Endothelial cell of umbilical vein (primary cell): ENCODE measurements around the gene C5orf24. TPM values are rescaled to one million over a fixed set of nuclear protein-coding genes. Genes with fewer than 3 reads are reported as not detected.

Experiments used
- BruUV-seq: library from RNA; stranded (reverse); fragments of 400-500 nt; replicated peaks from 2 replicates; lab custom pipeline; 2021; lab: Mats Ljungman, UMichigan
- CTCF ChIA-PET: fragments of 300-600, 350-600 bp; sonication (Branson Sonifier 250); formaldehyde crosslinking; loops from one replicate; lab custom pipeline; 2021; ENCODE audit warnings: antibody characterized with exemption, inconsistent platforms; lab: Charles Lee
- POLR2A ChIA-PET: fragments of 300-600, 350-600 bp; sonication (Branson Sonifier 250); formaldehyde crosslinking; loops from one replicate; lab custom pipeline; 2021; ENCODE audit warnings: antibody characterized with exemption, inconsistent platforms; lab: Charles Lee
- DNase-seq: peaks from one replicate; pipeline ENCODE4 v3.0.0-alpha.2; 2011; ENCODE audit warnings: low read depth, low spot score
- FAIRE-seq: peaks from 2 replicates; lab custom pipeline; 2011; peaks lifted over from hg19 to GRCh38; lab: Jason Lieb, UNC
- H2AFZ ChIP-seq: 2 replicates; pipeline ENCODE4 v1.6.0; 2012; ENCODE audit warnings: low read depth, low read length, control low read depth, inconsistent platforms
- H3K27ac ChIP-seq: 2 replicates; pipeline ENCODE4 v1.5.1; 2011; ENCODE audit warnings: low read depth, mild to moderate bottlenecking, control low read depth, low read length, moderate library complexity; ENCODE audit not compliant: insufficient read depth
- H3K27me3 ChIP-seq, 2 experiments: 2 replicates each; pipeline versions ENCODE4 v1.6.0 to v1.6.1; 2011; ENCODE audit warnings: low read length in 2 of 2, mixed read lengths in 1 of 2; ENCODE audit not compliant: control insufficient read depth in 2 of 2, insufficient read depth in 2 of 2
- H3K36me3 ChIP-seq, 2 experiments: 2 replicates in 1 of 2; 3 replicates in 1 of 2; pipeline ENCODE4 v1.5.1; 2011; ENCODE audit warnings: low read length in 2 of 2, mild to moderate bottlenecking in 1 of 2, moderate library complexity in 1 of 2; ENCODE audit not compliant: control insufficient read depth in 2 of 2, insufficient read depth in 2 of 2; ENCODE audit errors: extremely low read depth in 1 of 2
- H3K4me1 ChIP-seq: 3 replicates; pipeline ENCODE4 v1.5.1; 2011; ENCODE audit warnings: mild to moderate bottlenecking, low read length; ENCODE audit not compliant: control insufficient read depth, insufficient read depth; ENCODE audit errors: extremely low read depth
- H3K4me2 ChIP-seq: 2 replicates; pipeline ENCODE4 v1.6.1; 2011; ENCODE audit warnings: low read length, control low read depth, mixed read lengths; ENCODE audit not compliant: insufficient read depth
- H3K4me3 ChIP-seq, 3 experiments: fragments of 200-600 bp in 1 of 3; sonication (generic), shearing (Covaris generic) in 1 of 3; replicated peaks in 1 of 3; 2 replicates each; pipeline ENCODE4 v1.5.1; 2011 to 2016; ENCODE audit warnings: control low read depth in 3 of 3, low read length in 3 of 3, mild to moderate bottlenecking in 2 of 3, inconsistent platforms in 1 of 3, low read depth in 1 of 3, moderate library complexity in 1 of 3; ENCODE audit not compliant: insufficient read depth in 1 of 3
- H3K79me2 ChIP-seq: 2 replicates; pipeline ENCODE4 v1.6.0; 2012; ENCODE audit warnings: low read length, inconsistent platforms; ENCODE audit not compliant: control insufficient read depth, insufficient read depth
- H3K9ac ChIP-seq: replicated peaks from 2 replicates; pipeline ENCODE3; 2011; ENCODE audit warnings: low read length, control low read depth; ENCODE audit not compliant: insufficient read depth; ENCODE audit errors: extremely low read depth
- H3K9me1 ChIP-seq: replicated peaks from 3 replicates; pipeline ENCODE4 v1.6.0; 2011; ENCODE audit warnings: mild to moderate bottlenecking, low read length; ENCODE audit not compliant: control insufficient read depth, insufficient read depth; ENCODE audit errors: extremely low read depth
- H3K9me3 ChIP-seq: replicated peaks from 2 replicates; pipeline ENCODE4 v1.5.1; 2012; ENCODE audit warnings: low read length, inconsistent platforms; ENCODE audit not compliant: control insufficient read depth, insufficient read depth
- H4K20me1 ChIP-seq: replicated peaks from 2 replicates; pipeline ENCODE3; 2011; ENCODE audit warnings: mild to moderate bottlenecking, low read length; ENCODE audit not compliant: control insufficient read depth, insufficient read depth; ENCODE audit errors: extremely low read depth
- CTCF ChIP-seq, 2 donors: IDR thresholded peaks; 1 replicate in 1 of 2; 2 replicates in 1 of 2; pipeline ENCODE4 v1.5.1; 2011; ENCODE audit warnings: low read length in 2 of 2, mild to moderate bottlenecking in 2 of 2, moderate library complexity in 2 of 2, control low read depth in 1 of 2, inconsistent platforms in 1 of 2, low read depth in 1 of 2; ENCODE audit not compliant: insufficient read depth in 1 of 2; ENCODE audit errors: extremely low read depth in 1 of 2
- EZH2 ChIP-seq: IDR thresholded peaks from 2 replicates; pipeline ENCODE4 v1.6.1; 2012; ENCODE audit warnings: borderline replicate concordance, low read depth, mild to moderate bottlenecking, moderate library complexity, low read length, inconsistent platforms; ENCODE audit not compliant: severe bottlenecking
- FOS ChIP-seq: IDR thresholded peaks from 2 replicates; pipeline ENCODE4 v1.6.1; 2011; ENCODE audit warnings: mild to moderate bottlenecking, low read length, moderate library complexity, borderline replicate concordance; ENCODE audit not compliant: insufficient read depth
- GATA2 ChIP-seq: IDR thresholded peaks from 2 replicates; pipeline ENCODE4 v1.7.0; 2011; ENCODE audit warnings: low read depth, mild to moderate bottlenecking, moderate library complexity, mixed read lengths, low read length; ENCODE audit not compliant: insufficient read length, insufficient read depth
- JUN ChIP-seq: IDR thresholded peaks from 2 replicates; pipeline ENCODE4 v1.6.1; 2011; ENCODE audit warnings: borderline replicate concordance, low read depth; ENCODE audit not compliant: insufficient read length, insufficient read depth
- MYC ChIP-seq: IDR thresholded peaks from one replicate; pipeline ENCODE4 v1.6.1; 2011; ENCODE audit warnings: mild to moderate bottlenecking, low read depth, low read length
- POLR2A ChIP-seq: IDR thresholded peaks from 2 replicates; pipeline ENCODE4 v1.6.1; 2012; ENCODE audit warnings: low read depth, mild to moderate bottlenecking, control low read depth, low read length
- POLR2AphosphoS5 ChIP-seq: IDR thresholded peaks from 2 replicates; pipeline ENCODE4 v1.6.1; 2012; ENCODE audit warnings: low read depth, mild to moderate bottlenecking, control low read depth, low read length, moderate library complexity; ENCODE audit not compliant: insufficient read depth
- dilution Hi-C: fragments of 300-500 bp; cut with MboI; formaldehyde crosslinking; loops from one replicate; pipeline ENCODE4 v1.15.0; 2019; ENCODE audit warnings: low sequenced_read_pairs; ENCODE audit not compliant: extremely low pct_ligation_motif_present
- intact Hi-C: fragments of 100-400 bp; cut with micrococcal nuclease; formaldehyde crosslinking; loops from one replicate; pipeline ENCODE4 v1.10.0; 2022
- polyA plus RNA-seq, 4 experiments: library from polyadenylated mRNA; depleted of rRNA in 3 of 4; stranded (reverse) in 3 of 4; unstranded in 1 of 4; fragments of >200 nt; gene quantifications; 2 replicates each; pipeline versions ENCODE4 v1.2.1 to v1.2.3, GENCODE V29; 2011 to 2012; ENCODE audit warnings: missing spikeins in 1 of 4
- total RNA-seq: library from RNA; stranded (reverse); gene quantifications from 2 replicates; pipeline ENCODE4 v1.2.3, GENCODE V29; 2021
- TF ChIP-seq, protein P1 (sequence below): IDR thresholded peaks from 2 replicates; pipeline ENCODE4 v1.6.1; 2011; ENCODE audit not compliant: insufficient read depth, insufficient read length

The C5orf24 gene
- total and polyA plus RNA-seq, 2 donors (not counting 3 experiments of a cell fraction or from before 2014, with no cell fraction given): 21.7 to 56.2 TPM

DNA sequence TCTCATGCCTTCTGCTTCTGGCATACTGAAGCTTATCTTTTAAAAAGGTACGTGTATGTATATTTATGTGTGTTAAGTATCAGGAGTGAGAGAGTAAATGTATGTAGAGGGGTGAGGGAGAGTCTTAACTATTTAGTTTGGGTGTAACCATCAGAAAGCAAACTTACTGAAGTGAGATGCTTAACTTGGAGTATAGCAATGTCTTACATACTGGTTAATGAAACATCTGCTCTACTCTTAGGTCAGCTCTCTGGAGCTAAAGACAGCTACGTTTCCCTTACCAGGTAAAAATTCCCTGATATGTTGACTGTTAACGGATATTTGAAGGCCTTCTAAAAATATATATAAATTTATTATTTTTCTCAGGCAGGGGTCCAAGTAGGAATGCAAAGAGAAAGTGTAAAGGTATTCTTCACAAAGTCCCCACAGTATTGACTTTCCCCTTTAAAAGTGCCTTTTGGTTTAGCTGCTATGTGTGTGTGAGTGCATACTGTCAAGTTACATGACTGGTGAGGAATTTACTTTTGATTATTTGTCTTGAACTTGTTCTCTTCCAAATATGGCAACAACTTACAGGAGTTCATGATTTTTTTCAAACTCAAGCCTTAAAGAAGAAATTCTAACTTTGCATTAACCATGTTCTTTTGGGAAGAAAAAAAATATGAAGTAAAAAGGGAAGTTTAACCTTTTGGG lies 12.3 kb upstream of the C5orf24 start:
- dilution Hi-C loops: no loop called here
- ChIA-PET CTCF (interaction anchor here (1.7 to 2.3 kb wide), 2 partner anchors 12 to 16 kb away, joined by 3 to 8 read pairs; partner anchors contain the start of gene C5orf24), POLR2A (no interaction called here)
- intact Hi-C loops: no loop called here
- Histone ChIP-seq H3K4me1 (no peaks in the 10 kb centered on the region), H4K20me1 (no peaks in the 10 kb centered on the region), H2AFZ (no peak overlapping the region), H3K4me3 (no peak overlapping the region), H3K79me2 (no peaks in the 10 kb centered on the region), H3K9me3 (no peaks in the 10 kb centered on the region), H3K36me3 (peaks cover 2 to 3% of the 10 kb centered on the region in 2 experiments), H3K9me1 (no peaks in the 10 kb centered on the region), H3K4me2 (no peak overlapping the region), H3K27me3 (no peaks in the 10 kb centered on the region), H3K9ac (no peak overlapping the region), H3K27ac (no peak overlapping the region)
- no TSS peak for BruUV-seq
- FAIRE-seq: no peak
- no peak for DNase-seq
- TF ChIP-seq GATA2: no peak

DNA sequence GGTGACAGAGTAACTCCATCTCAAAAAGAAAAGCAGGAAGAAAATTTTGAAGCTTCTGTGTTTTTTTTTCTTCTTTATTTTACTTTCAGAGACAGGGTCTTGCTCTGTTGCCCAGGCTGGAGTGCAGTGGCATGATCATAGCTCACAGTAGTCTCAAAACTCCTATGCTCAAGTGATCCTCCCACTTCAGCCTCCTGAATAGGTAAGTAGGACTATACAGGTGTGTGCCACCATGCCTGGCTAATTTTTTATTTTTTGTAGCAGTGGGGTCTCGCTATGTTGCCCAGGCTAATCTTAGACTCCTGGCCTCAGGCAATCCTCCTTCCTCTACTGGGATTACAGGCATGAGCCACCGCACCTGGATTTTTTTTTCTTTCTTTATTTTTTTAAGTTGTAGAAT lies 10.1 kb upstream of the C5orf24 start:
- H3K27me3 ChIP-seq: no peaks in the 10 kb centered on the region
- H3K79me2 ChIP-seq: no peaks in the 10 kb centered on the region
- H3K9ac ChIP-seq: no peak overlapping the region
- no peak overlapping the region for H3K4me2 ChIP-seq
- H3K27ac ChIP-seq: no peak overlapping the region
- intact Hi-C loops (no loop called here), dilution Hi-C loops (no loop called here)
- H3K4me3 ChIP-seq: no peak overlapping the region
- H3K4me1 ChIP-seq: no peaks in the 10 kb centered on the region
- H3K9me3 ChIP-seq: no peaks in the 10 kb centered on the region
- BruUV-seq: no TSS peak
- FAIRE-seq (no peak), DNase-seq (no peak)
- no peaks in the 10 kb centered on the region for H3K9me1 ChIP-seq
- ChIA-PET CTCF (interaction anchor here (1.2 kb wide), 1 partner anchor 69 kb away, joined by 4 read pairs; the partner anchor contains the start of gene PCBD2), POLR2A (interaction anchor here (0.9 kb wide), 1 partner anchor 10 kb away, joined by 3 read pairs; the partner anchor contains the start of gene C5orf24)
- TF ChIP-seq POLR2A: no peak
- TF ChIP-seq, protein P1, sequence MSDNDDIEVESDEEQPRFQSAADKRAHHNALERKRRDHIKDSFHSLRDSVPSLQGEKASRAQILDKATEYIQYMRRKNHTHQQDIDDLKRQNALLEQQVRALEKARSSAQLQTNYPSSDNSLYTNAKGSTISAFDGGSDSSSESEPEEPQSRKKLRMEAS: no peak
- TF ChIP-seq CTCF (IDR thresholded peaks at IDR 0.05; ENCODE audit: extremely low read depth in 1 of 2, insufficient read depth in 1 of 2, low read depth in 1 of 2, low read length in 2 of 2): no peak
- TF ChIP-seq JUN: no peak
- TF ChIP-seq POLR2AphosphoS5: no peak
- TF ChIP-seq MYC: no peak
- no peak for TF ChIP-seq GATA2
- no peak for TF ChIP-seq EZH2
- no peak for TF ChIP-seq FOS
- H4K20me1 ChIP-seq: no peaks in the 10 kb centered on the region
- H3K36me3 ChIP-seq: peaks cover 0 to 5% of the 10 kb centered on the region in 2 experiments
- no peak overlapping the region for H2AFZ ChIP-seq
